LNCAP (cell line): ENCODE measurements around the gene SH3RF1.

ENCODE experiments used
- TF ChIP-seq, protein P1 (sequence below): fragments of 450-650 bp; IDR thresholded peaks from 2 replicates; pipeline ENCODE4 v1.5.1; 2017; ENCODE audit warnings: mild to moderate bottlenecking

Gene SH3RF1

DNA sequence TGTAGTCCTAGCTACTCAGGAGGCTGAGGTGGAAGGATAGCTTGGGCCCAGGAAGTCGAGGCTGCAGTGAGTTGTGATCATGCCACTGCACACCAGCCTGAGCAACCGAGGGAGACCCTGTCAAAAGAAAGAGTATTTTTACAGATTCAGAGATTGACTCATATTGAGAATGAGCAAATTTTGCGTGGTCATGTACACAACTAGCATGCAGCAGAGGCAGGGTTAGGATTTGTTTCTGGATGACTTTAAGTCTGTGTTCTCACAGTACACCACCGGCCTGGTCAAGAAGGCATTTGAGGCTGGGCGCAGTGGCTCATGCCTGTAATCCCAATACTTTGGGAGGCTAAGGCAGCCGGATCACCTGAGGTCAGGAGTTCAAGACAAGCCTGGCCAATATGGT is 215.9 kb downstream of the SH3RF1 start:
- TF ChIP-seq, protein P1, sequence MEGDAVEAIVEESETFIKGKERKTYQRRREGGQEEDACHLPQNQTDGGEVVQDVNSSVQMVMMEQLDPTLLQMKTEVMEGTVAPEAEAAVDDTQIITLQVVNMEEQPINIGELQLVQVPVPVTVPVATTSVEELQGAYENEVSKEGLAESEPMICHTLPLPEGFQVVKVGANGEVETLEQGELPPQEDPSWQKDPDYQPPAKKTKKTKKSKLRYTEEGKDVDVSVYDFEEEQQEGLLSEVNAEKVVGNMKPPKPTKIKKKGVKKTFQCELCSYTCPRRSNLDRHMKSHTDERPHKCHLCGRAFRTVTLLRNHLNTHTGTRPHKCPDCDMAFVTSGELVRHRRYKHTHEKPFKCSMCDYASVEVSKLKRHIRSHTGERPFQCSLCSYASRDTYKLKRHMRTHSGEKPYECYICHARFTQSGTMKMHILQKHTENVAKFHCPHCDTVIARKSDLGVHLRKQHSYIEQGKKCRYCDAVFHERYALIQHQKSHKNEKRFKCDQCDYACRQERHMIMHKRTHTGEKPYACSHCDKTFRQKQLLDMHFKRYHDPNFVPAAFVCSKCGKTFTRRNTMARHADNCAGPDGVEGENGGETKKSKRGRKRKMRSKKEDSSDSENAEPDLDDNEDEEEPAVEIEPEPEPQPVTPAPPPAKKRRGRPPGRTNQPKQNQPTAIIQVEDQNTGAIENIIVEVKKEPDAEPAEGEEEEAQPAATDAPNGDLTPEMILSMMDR, result no peak

DNA sequence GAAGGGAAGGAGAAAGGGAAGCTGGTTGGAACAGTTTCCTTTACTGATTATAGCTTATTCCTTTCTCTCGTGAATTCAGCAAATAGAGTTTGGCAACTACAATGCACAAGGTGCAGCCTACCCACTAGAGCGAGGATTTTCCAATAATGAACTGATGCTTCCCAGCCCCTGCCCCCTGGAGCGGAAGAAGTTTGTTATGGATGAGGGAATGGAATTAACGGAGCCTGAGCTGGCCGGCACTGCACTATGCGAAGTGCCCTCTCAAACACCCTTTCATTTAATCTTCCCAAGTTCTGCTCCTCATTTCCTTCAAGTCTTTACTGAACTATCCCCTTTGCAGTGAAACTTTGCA is 218.2 kb downstream of the SH3RF1 start:
- TF ChIP-seq, protein P1, result no peak

DNA sequence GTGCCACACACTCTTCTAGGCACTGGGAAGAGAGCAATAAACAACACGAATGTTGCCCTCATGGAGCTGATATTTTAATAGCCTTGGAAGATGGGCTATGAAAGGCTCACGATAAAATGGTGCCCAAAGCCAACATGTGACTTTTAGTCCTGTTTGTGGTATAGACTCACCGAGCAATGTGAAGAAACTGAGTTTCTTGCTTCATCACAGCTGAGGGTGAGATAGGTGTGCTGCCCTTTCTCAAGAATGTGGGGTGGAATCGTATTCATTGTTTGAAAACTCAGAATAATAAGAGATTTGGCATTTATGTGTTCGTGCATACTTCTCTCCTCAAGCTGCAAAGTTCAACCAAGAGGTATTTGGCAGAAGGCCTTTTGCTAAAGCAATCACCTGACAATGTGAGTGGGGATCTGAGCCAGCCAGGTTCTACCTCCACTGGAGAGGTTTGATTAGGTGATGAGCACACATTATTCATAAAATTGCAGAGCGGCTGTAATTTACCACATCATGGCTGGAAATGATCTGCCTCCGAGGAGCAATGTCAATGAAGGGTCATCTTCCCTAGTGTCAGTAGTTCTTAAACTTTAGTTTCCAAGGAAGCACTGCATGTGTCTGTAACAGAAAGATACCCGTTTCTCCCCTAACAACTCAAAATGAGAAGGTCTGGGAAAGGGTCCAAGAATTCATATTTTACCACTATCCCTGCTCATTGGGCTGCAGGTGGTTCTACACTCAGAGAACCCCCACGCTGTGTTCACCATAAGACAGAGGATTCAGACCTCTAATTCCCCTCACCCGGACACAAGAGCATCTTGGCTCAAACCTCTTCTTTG is 218.8 kb downstream of the SH3RF1 start:
- TF ChIP-seq, protein P1, result no peak

DNA sequence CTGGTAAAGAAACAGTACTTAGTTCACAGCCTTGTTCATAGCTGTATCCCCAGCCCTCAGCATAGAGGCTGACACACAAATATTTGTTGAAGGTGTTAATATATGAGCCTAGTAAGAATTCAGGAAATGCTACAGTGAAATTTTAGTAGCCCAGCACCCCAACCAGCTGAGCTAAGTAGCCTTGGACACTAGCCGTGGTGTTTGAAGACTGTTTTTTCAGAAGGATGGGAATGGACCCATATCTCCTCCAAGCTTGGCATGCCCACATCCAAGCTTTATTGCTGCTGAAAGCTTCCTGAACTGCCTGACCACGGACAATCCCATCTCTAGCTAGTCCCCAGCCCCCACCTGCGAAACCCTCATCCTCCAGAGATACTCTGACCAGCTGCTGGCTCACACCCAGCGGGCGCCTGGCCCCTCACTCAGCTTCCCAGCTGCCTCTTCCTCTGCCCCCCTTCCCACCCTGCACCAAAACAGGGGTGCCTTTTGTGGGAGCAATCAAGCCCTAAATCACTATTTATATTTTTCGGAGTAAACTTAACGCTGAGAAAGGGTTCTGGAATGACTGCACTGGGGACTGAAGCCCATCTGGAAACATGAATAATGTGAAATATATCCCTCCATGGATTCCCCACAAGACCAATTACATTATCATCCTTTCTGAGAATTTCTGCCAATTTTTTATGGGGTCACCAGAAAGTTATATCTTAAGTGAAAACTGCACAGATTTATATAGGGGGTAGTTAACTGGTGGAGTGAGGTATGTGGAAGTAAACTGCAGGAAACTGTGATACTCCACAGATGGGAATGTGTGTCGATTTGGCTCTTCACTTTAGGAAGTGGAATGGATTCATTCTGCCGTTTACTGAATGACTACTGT is 219.6 kb downstream of the SH3RF1 start:
- TF ChIP-seq, protein P1, result no peak

DNA sequence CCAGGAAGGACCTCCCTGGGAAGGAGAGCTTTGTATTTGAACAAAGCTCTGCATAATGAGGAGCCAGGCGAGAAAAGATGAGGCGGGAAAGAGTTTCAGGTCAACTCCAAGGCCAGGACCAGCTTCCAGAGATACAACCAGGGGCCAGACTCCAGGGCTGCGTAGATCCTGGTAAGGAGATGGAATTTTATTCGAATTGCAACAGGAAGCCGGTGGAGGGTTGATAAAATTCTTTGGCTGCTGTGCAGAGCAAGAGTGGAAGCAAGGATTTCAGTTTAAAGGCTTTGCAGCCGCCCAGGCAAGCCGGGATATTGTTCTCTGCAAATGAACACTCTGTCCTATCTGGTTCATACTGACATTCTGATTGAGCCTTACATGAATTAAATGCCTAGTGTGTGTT is 220.5 kb downstream of the SH3RF1 start:
- TF ChIP-seq, protein P1, result no peak

DNA sequence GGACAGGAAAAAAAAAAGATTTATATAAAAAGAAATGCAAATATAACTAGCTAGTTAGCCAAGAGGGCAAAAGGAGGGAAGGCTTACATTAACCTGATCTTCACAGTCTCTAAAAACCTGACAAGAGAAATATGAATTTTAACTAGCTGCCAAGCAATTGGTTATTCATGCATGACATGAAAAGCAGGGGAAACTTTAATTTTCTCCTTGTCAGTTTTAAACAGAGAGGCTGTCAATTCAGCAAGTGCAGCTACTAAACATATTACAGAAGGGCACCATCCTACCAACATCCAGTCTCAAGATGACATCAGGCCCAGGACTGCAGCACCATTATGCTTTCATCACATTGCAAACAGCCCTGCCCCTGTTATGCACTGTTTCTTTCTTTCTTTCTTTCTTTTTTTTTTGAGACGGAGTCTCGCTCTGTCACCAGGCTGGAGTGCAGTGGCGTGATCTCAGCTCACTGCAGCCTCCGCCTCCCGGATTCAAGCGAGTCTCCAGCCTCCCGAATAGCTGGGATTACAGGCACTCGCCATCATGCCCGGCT is 221.8 kb downstream of the SH3RF1 start:
- TF ChIP-seq, protein P1, result no peak

DNA sequence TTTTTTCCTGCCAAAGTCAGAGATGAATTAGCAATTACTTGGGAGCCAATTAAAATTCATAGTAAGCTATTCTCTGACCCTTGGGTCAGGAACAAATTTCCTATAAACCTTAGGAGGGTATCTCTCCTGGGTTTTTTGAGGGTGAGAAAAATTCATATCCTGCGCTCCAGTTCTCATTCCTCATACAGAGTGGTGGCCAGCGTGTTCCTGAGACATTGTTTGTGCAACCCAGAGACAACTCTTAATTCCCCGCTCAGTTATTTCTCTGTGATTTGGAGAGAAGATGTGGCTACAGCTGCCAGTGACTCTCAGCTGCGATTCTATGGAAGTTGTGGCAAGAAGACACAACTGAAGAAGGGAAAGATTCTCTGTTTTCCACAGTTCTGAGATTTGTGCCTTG is 222.8 kb downstream of the SH3RF1 start:
- TF ChIP-seq, protein P1, result no peak
